CD4-positive, alpha-beta T cell treated with Interleukin-21 for 1 hour (primary cell): Measurements from ENCODE around the gene ADCY3.

Source experiments
- DNase-seq: peaks from one replicate; pipeline ENCODE4 v3.0.0-alpha.2; 2020

ADCY3 gene

GRCh38 chr2:24827321-24828237 lies 92.5 kb downstream of the ADCY3 start:
- peak; percentile 80 for DNase-seq

- no peak for DNase-seq
Measured at GRCh38 chr2:24826773-24827145, 93.3 kb downstream of the ADCY3 start.

GRCh38 chr2:24825883-24826772 lies 93.9 kb downstream of the ADCY3 start:
- DNase-seq: peak; percentile 21

- peak; percentile 41 for DNase-seq
Measured at GRCh38 chr2:24824966-24825882, 94.8 kb downstream of the ADCY3 start.

- no peak for DNase-seq
Measured at GRCh38 chr2:24824071-24824588, 95.9 kb downstream of the ADCY3 start.

GRCh38 chr2:24822049-24822706 lies 97.9 kb downstream of the ADCY3 start:
- no peak for DNase-seq

- no peak for DNase-seq
Measured at GRCh38 chr2:24821433-24821891, 98.6 kb downstream of the ADCY3 start.

GRCh38 chr2:24820598-24821432 lies 99.2 kb downstream of the ADCY3 start:
- no peak for DNase-seq

- DNase-seq: no peak
Measured at GRCh38 chr2:24820175-24820513, 99.9 kb downstream of the ADCY3 start.

- no peak for DNase-seq
Measured at GRCh38 chr2:24819442-24820174, 100.4 kb downstream of the ADCY3 start.

GRCh38 chr2:24818721-24819167 lies 101.3 kb downstream of the ADCY3 start:
- no peak for DNase-seq

- no peak for DNase-seq
Measured at GRCh38 chr2:24816884-24817283, 103.2 kb downstream of the ADCY3 start.

GRCh38 chr2:24816404-24816803 lies 103.6 kb downstream of the ADCY3 start:
- DNase-seq: no peak

GRCh38 chr2:24815171-24815570 lies 104.9 kb downstream of the ADCY3 start:
- DNase-seq: no peak

- no peak for DNase-seq
Measured at GRCh38 chr2:24814516-24814915, 105.5 kb downstream of the ADCY3 start.

GRCh38 chr2:24813691-24814137 lies 106.3 kb downstream of the ADCY3 start:
- no peak for DNase-seq

GRCh38 chr2:24809316-24810007 lies 110.6 kb downstream of the ADCY3 start:
- DNase-seq: no peak

- DNase-seq: no peak
Measured at GRCh38 chr2:24806661-24807036, 113.4 kb downstream of the ADCY3 start.
